Neural progenitor cell (in vitro differentiated cells): Measurements from ENCODE around the gene ATG9B. TPM values are rescaled to one million over a fixed set of nuclear protein-coding genes. Genes with fewer than 3 reads are reported as not detected.

Experiments
- DNase-seq: peaks from one replicate; pipeline ENCODE4 v3.0.0-alpha.2; 2016; ENCODE audit warnings: low spot score
- H2AFZ ChIP-seq: fragments of 200-600 bp; sonication (generic); replicated peaks from 2 replicates; pipeline ENCODE4 v1.6.1; 2016; ENCODE audit warnings: antibody characterized with exemption
- H3F3A ChIP-seq: fragments of 200-600 bp; sonication (generic); 2 replicates; pipeline ENCODE4 v1.6.1; 2016; ENCODE audit warnings: antibody characterized with exemption, low read depth
- H3K27ac ChIP-seq: fragments of 200-600 bp; sonication (generic); 2 replicates; pipeline ENCODE4 v1.5.1; 2016; ENCODE audit warnings: mild to moderate bottlenecking
- H3K27me3 ChIP-seq: fragments of 200-600 bp; sonication (generic); 2 replicates; pipeline ENCODE4 v1.6.1; 2016; ENCODE audit warnings: mild to moderate bottlenecking, moderate library complexity
- H3K36me3 ChIP-seq: fragments of 200-600 bp; sonication (generic); 2 replicates; pipeline ENCODE4 v1.5.1; 2016
- H3K4me1 ChIP-seq: fragments of 200-600 bp; sonication (generic); 2 replicates; pipeline ENCODE4 v1.6.1; 2016; ENCODE audit warnings: mixed run types
- H3K4me2 ChIP-seq: fragments of 200-600 bp; sonication (generic); 2 replicates; pipeline ENCODE4 v1.6.1; 2016
- H3K4me3 ChIP-seq: fragments of 200-600 bp; sonication (generic); 2 replicates; pipeline ENCODE4 v1.5.1; 2016
- H3K79me2 ChIP-seq: fragments of 200-600 bp; sonication (generic); 2 replicates; pipeline ENCODE4 v1.6.1; 2016; ENCODE audit warnings: low read depth
- H3K9ac ChIP-seq: fragments of 200-600 bp; sonication (generic); 2 replicates; pipeline ENCODE4 v1.6.1; 2016
- H3K9me3 ChIP-seq: fragments of 200-600 bp; sonication (generic); 2 replicates; pipeline ENCODE4 v1.5.1; 2016; ENCODE audit warnings: low read depth
- H4K20me1 ChIP-seq: fragments of 200-600 bp; sonication (generic); 2 replicates; pipeline ENCODE4 v1.6.1; 2016; ENCODE audit warnings: low read depth
- H3K27ac Mint-ChIP-seq: 3 replicates; pipeline ENCODE4 v1.8.0; 2021; ENCODE audit warnings: mixed read lengths
- H3K27me3 Mint-ChIP-seq: 2 replicates; pipeline ENCODE4 v1.8.0; 2022; ENCODE audit warnings: low read depth, mild to moderate bottlenecking, inconsistent platforms, moderate library complexity, mixed read lengths; ENCODE audit not compliant: insufficient read depth
- H3K36me3 Mint-ChIP-seq: 3 replicates; pipeline ENCODE4 v1.8.0; 2021; ENCODE audit warnings: mixed read lengths
- H3K4me1 Mint-ChIP-seq: 3 replicates; pipeline ENCODE4 v1.8.0; 2021; ENCODE audit warnings: mixed read lengths
- H3K4me3 Mint-ChIP-seq: 3 replicates; pipeline ENCODE4 v1.8.0; 2021; ENCODE audit warnings: mild to moderate bottlenecking, moderate library complexity, mixed read lengths
- H3K9me3 Mint-ChIP-seq: 3 replicates; pipeline ENCODE4 v1.8.0; 2020; ENCODE audit warnings: mixed read lengths
- EZH2 ChIP-seq: fragments of 200-600 bp; sonication (generic); IDR thresholded peaks from 2 replicates; pipeline ENCODE4 v1.6.1; 2017; ENCODE audit warnings: antibody characterized with exemption, mild to moderate bottlenecking, moderate library complexity
- EZH2phosphoT487 ChIP-seq: fragments of 200-600 bp; sonication (generic); IDR thresholded peaks from 2 replicates; pipeline ENCODE4 v1.6.1; 2017; ENCODE audit warnings: antibody characterized with exemption
- total RNA-seq: library from RNA; depleted of rRNA; stranded (reverse); fragments of >200 nt; gene quantifications from 2 replicates; pipeline ENCODE4 v1.2.3, GENCODE V29; 2015; ENCODE audit warnings: low replicate concordance
- TF ChIP-seq, protein P1 (sequence below): fragments of 200-600 bp; sonication (generic); IDR thresholded peaks from 2 replicates; pipeline ENCODE4 v1.5.1; 2017; ENCODE audit warnings: antibody characterized with exemption, mild to moderate bottlenecking

The ATG9B gene
- total RNA-seq, 1 donor from 2014 or later, result 0.43 TPM

DNA sequence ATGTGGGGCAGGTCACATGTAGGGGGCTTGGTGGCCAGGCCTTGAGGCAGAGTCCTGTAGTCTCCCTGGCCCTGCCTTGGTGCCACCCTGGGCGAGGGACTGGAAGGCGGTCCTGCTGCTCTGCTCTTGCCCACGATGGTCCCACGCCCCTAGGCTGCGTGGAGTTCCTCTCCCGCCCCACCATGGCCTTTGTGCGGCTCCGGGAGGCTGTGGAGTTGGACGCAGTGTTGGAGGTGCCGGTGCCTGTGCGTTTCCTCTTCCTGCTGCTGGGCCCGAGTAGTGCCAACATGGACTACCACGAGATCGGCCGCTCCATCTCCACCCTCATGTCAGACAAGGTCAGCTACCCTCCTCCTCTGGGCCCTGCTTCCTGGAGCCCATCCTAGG is 46.3 kb upstream of the ATG9B start:
- Mint-ChIP-seq H3K27ac (no peak overlapping the region), H3K27me3 (peaks cover 5% of the 10 kb centered on the region), H3K4me3 (no peak overlapping the region), H3K4me1 (peaks cover 2% of the 10 kb centered on the region), H3K9me3 (no peaks in the 10 kb centered on the region), H3K36me3 (peaks cover 13% of the 10 kb centered on the region)
- Histone ChIP-seq H3K36me3 (no peaks in the 10 kb centered on the region), H2AFZ (no peak overlapping the region), H3K27ac (no peak overlapping the region), H3K27me3 (no peaks in the 10 kb centered on the region), H3K9ac (no peak overlapping the region), H4K20me1 (no peaks in the 10 kb centered on the region), H3K4me1 (no peaks in the 10 kb centered on the region), H3F3A (no peaks in the 10 kb centered on the region), H3K79me2 (no peaks in the 10 kb centered on the region), H3K4me3 (no peak overlapping the region), H3K9me3 (no peaks in the 10 kb centered on the region), H3K4me2 (no peak overlapping the region)
- DNase-seq, result no peak
- TF ChIP-seq EZH2, result no peak
- TF ChIP-seq, protein P1, sequence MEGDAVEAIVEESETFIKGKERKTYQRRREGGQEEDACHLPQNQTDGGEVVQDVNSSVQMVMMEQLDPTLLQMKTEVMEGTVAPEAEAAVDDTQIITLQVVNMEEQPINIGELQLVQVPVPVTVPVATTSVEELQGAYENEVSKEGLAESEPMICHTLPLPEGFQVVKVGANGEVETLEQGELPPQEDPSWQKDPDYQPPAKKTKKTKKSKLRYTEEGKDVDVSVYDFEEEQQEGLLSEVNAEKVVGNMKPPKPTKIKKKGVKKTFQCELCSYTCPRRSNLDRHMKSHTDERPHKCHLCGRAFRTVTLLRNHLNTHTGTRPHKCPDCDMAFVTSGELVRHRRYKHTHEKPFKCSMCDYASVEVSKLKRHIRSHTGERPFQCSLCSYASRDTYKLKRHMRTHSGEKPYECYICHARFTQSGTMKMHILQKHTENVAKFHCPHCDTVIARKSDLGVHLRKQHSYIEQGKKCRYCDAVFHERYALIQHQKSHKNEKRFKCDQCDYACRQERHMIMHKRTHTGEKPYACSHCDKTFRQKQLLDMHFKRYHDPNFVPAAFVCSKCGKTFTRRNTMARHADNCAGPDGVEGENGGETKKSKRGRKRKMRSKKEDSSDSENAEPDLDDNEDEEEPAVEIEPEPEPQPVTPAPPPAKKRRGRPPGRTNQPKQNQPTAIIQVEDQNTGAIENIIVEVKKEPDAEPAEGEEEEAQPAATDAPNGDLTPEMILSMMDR, result no peak
- TF ChIP-seq EZH2phosphoT487, result no peak

GRCh38 chr7:151069841-151070573 is 45.7 kb upstream of the ATG9B start:
- Histone ChIP-seq H3K27me3 (no peaks in the 10 kb centered on the region), H3K79me2 (no peaks in the 10 kb centered on the region), H3K9ac (no peak overlapping the region), H3K4me1 (no peaks in the 10 kb centered on the region), H3K27ac (no peak overlapping the region), H3K4me3 (no peak overlapping the region), H4K20me1 (peaks cover 5% of the 10 kb centered on the region), H3K9me3 (no peaks in the 10 kb centered on the region), H2AFZ (no peak overlapping the region), H3F3A (no peaks in the 10 kb centered on the region), H3K36me3 (no peaks in the 10 kb centered on the region), H3K4me2 (no peak overlapping the region)
- no peaks in the 10 kb centered on the region for H3K9me3 Mint-ChIP-seq
- H3K4me3 Mint-ChIP-seq, result no peak overlapping the region
- H3K27me3 Mint-ChIP-seq, result peaks cover 3% of the 10 kb centered on the region
- no peak for DNase-seq
- TF ChIP-seq EZH2, result no peak
- TF ChIP-seq, protein P1, result no peak
- TF ChIP-seq EZH2phosphoT487, result no peak
- H3K27ac Mint-ChIP-seq, result no peak overlapping the region
- H3K36me3 Mint-ChIP-seq, result peaks cover 11% of the 10 kb centered on the region
- H3K4me1 Mint-ChIP-seq, result peaks cover 2% of the 10 kb centered on the region

DNA sequence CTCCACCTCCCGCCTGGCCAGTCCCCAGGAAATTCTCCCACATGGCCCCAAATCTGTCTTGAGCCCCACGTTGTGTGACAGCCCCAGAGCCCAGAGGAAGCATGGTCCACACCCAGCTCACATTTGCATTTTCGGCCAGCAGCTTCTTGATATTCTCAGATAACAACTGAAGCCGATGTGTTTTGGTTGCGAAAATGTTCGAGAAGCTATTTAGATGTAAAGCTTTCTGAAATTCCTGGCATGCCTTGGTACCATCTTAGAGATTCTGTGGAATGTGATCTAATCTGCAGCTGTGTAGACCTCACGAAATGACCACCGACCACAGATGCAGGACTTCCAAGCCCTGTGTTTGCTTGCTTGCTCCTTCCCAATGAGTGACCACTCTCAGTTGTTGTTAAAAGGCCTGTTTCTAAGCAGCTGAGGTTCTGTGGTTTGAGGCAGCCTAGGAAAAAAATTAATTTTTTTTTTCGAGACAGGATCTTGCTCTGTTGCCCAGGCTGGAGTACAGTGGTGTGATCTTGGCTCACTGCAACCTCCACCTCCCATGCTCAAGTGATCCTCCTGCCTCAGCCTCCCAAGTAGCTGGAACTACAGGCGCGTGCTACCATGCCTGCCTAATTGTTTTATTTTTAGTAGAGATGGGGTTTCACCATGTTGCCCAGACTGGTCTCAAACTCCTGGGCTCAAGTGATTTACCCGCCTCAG is 43.9 kb upstream of the ATG9B start:
- Histone ChIP-seq H3K36me3 (no peaks in the 10 kb centered on the region), H3K9me3 (no peaks in the 10 kb centered on the region), H3K27me3 (peaks cover 2% of the 10 kb centered on the region), H2AFZ (no peak overlapping the region), H3K4me1 (no peaks in the 10 kb centered on the region), H3K4me2 (no peak overlapping the region), H3K27ac (no peak overlapping the region), H3K4me3 (no peak overlapping the region), H3K79me2 (no peaks in the 10 kb centered on the region), H4K20me1 (peaks cover 21% of the 10 kb centered on the region), H3K9ac (no peak overlapping the region), H3F3A (peaks cover 1% of the 10 kb centered on the region)
- no peak for DNase-seq
- Mint-ChIP-seq H3K9me3 (no peaks in the 10 kb centered on the region), H3K4me3 (no peak overlapping the region), H3K27ac (no peak overlapping the region), H3K27me3 (peaks cover 2% of the 10 kb centered on the region), H3K4me1 (peaks cover 2% of the 10 kb centered on the region), H3K36me3 (peaks cover 11% of the 10 kb centered on the region)
- TF ChIP-seq EZH2, result no peak
- TF ChIP-seq, protein P1, result no peak
- no peak for TF ChIP-seq EZH2phosphoT487
